ENCODE data around the gene SCIMP.
"Not testable (repeated sequence)": the region's sequence is repeated elsewhere in the genome, so short reads cannot be mapped to it uniquely, and the experiment has no call there.

SCIMP gene

DNA sequence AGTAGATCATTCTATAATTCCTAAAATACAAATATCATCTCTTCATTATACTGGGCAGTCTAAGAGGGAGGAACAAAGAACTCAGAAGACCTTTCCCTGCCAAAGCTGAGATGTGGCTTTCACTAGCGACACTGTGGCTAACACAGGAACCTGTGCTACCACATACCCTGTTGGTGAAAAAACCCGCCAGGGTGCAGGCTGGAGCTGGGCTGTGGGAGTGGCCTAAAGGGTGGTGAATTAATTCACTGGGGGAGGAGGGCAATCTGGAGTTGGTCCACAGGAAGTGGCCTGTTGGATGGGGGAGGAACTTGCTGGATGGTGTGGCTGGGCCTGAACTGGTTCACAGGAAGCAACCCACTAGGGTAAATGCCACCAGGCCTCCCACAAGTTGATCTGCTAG lies 50.4 kb downstream of the SCIMP start:
- DNase-seq (ENCODE audit: low spot score) = no peak

DNA sequence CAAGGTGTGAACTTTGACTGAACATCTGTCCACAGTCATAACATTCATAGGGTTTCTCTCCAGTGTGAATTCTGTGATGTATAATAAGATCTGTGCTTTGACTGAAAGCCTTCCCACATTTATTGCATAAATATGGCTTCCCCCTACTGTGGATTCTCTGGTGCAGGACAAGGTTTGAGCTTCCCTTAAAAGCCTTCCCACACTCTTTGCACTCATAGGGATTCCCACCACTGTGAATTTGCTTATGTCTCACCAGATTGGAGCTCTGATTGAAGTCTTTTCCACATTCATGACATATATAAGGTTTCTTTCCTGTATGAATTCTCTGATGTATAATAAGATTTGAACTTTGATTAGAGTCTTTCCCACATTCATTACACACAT lies 51.3 kb downstream of the SCIMP start:
- DNase-seq (ENCODE audit: low spot score) = no peak

DNA sequence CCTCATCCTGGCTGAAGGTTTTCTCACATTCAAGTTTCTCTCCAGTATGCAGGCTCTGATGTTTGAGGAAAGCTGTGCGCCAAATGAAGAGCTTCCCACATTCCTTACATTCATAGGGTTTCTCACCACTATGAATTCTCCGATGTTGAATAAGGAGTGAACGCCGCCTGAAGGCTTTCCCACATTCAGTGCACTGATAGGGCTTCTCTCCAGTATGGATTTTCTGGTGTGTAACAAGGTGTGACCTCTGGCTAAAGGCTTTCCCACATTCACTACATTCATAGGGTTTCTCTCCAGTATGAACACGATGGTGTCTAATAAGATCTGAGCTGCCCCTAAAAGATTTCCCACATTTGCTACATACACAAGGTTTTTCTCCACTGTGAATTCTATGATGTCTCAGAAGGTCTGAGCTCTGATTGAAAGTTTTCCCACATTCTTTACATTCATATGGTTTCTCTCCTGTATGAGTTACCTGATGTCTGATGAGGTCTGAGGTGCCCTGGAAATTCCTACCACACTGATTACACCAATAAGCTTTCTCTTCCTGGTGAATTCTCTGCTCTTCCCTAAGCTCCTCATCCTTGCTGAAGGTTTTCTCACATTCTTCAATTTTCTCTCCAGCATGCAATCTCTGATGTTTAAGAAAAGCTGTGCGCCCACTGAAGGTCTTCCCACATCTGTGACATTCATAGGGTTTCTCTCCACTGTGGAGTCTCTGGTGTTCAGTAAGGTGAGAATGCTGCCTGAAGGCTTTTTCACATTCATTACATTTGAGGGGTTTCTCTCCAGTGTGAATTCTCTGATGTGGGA lies 51.9 kb downstream of the SCIMP start:
- no peak for DNase-seq (ENCODE audit: low spot score)

DNA sequence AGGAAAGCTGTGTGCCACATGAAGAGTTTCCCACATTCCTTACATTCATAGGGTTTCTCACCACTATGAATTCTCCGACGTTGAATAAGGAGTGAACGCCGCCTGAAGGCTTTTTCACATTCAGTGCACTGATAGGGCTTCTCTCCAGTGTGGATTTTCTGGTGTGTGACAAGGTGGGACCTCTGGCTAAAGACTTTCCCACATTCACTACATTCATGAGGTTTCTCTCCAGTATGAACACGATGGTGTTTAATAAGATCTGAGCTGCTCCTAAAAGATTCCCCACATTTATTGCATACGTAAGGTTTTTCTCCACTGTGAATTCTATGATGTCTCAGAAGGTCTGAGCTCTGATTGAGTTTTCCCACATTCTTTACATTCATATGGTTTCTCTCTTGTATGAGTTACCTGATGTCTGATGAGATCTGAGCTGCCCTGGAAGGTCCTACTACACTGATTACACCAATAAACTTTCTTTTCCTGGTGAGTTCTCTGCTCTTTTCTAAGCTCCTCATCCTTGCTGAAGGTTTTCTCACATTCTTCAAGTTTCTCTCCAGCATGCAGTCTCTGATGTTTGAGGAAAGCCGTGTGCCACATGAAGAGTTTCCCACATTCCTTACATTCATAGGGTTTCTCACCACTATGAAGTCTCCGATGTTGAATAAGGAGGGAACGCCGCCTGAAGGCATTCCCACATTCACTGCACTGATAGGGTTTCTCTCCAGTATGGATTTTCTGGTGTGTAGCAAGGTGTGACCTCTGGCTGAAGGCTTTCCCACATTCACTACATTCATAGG lies 53.0 kb downstream of the SCIMP start:
- no peak for DNase-seq (ENCODE audit: low spot score)

DNA sequence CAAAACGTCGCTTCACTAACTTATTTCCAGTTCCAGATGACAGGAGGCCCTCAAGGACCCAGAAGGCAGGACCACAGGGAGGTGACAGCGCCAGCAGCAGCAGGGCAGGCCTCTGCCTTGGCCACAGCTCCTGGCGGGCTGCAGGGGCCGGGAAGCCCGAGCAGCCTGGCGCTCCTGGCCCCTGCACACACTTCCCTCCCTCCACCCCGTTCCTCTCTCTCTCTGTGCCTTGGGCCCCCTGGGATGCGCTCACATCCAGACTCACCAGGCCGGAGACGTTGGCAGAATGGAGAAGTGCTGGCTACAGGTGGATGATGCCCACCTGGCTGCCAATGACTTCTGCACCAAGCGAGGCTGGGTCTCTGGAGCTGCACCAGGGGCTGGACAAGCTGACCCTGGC lies 55.7 kb downstream of the SCIMP start:
- DNase-seq (ENCODE audit: low spot score) = no peak

DNA sequence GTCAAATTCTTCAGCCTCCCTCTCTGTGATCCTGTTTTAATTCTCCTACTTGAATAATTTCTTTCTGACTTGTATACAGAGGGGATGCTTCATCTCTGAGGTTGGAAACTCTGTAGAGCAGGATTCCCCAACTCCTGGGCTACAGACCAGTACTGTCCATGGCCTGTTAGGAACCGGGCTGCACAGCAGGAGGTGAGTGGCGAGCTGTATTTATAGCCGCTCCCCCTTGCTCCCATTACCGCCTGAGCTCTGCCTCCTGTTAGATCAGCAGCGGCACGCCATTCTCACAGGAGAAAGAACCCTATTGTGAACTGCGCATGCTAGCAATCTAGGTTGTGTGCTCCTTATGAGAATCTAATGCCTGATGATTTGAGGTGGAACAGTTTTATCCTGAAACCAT lies 59.6 kb downstream of the SCIMP start:
- not testable (repeated sequence) for DNase-seq (ENCODE audit: low spot score)

DNA sequence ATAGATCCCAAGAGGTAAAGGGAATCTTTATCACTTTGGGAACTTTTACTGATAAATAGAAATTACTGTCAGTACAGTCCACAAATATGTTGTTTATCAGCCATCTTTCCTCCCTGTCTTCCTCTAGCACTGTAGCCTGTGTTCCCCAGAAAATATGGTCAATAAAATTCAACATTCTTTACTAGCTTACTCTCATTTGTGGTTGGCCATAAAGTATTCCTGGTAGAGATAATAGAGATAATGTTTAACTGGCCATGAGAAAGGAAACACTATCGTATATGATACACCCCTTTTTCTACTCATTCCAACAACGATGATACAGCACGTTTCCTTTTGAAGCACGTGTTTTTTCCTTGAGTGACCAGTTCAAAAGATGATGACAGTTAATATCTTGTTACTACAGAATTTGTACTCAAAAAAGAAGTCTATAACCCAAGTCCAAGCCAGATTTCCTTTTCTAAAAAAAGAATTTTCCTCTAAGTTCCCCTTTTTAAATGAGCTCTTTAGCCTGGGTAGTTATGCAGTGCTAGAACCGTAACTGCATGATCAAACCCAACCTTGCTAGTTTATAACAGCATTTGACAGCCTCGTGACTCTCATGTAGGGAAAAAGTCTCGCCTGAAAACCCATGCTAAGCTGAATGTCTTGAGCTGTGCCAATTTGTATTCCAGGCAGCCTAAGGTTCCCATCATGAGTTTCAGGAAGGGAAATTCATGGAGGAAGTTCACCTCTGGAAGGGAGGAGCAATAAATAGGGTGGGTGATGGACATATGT lies 68.7 kb downstream of the SCIMP start:
- DNase-seq (ENCODE audit: low spot score) = peak; percentile 49

DNA sequence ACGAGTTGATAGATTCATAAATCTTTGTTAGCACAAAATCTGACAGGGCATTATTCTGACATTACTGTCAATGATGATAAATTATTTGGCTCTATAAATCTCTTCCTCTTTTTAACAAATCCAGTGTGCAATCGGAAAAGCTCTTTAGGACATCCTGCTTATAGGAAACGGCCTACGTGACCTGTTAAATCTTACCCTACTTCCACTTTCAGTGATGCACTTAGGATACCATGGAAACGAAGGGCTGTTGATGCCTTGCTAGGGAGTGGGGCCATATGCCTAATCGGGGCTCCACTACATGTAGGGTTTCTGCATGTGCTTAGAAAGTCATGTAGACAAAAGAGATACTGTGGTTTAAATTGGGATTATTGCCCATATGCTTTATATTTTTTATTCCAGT lies 70.2 kb downstream of the SCIMP start:
- no peak for DNase-seq (ENCODE audit: low spot score)

DNA sequence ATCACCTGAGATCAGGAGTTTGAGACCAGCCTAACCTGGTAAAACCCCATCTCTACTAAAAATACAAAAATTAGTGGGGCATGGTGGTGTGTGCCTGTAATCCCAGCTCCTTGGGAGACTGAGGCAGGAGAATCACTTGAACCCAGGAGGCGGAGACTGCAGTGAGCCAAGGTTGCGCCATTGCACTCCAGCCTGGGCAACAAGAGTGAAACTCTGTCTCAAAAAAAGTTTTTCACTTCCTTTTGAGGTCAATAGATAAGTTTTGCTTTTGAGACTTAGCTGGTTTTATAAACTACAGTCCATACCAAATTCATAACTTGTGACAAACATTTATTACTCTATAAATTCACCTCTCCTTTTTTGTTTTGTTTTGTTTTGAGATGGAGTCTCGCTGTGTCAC lies 72.9 kb downstream of the SCIMP start:
- DNase-seq (ENCODE audit: low spot score) = not testable (repeated sequence)

DNA sequence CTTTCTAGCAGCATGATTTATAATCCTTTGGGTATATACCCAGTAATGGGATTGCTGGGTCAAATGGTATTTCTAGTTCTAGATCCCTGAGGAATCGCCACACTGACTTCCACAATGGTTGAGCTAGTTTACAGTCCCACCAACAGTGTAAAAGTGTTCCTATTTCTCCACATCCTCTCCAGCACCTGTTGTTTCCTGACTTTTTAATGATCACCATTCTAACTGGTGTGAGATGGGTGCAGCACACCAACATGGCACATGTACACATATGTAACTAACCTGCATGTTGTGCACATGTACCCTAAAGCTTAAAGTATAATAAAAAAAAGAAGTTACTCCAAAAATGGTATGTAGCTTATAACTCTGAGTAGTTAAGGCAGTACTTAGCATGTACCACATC lies 74.0 kb downstream of the SCIMP start:
- DNase-seq (ENCODE audit: low spot score) = not testable (repeated sequence)
